ENCODE measurements around the gene TMEM217. TPM values are rescaled to one million over a fixed set of nuclear protein-coding genes. Genes with fewer than 3 reads are reported as not detected.

Gene TMEM217
- total RNA-seq, 1 donor from 2014 or later = 1.2 TPM

GRCh38 chr6:37162740-37163139 lies 95.2 kb downstream of the TMEM217 start:
- no peak for DNase-seq

Small RNA genes within 50 kb of the gene (small RNA-seq; reads per million reads assigned to genes)
- gene AL096712.1 = not detected

Other genes with a start within 250 kb of the TMEM217 start
- 22.8 TPM for gene PIM1, start 88.0 kb downstream of the TMEM217 start, total RNA-seq
- 8.0 TPM for gene TBC1D22B, start 372 bp downstream of the TMEM217 start, total RNA-seq
- 27.1 TPM for gene RNF8, start 95.8 kb upstream of the TMEM217 start, total RNA-seq
- gene CMTR1, start 175.1 kb upstream of the TMEM217 start, total RNA-seq = 27.8 TPM
- gene CCDC167, start 241.7 kb upstream of the TMEM217 start, total RNA-seq = 11.7 TPM